ENCODE results near the gene STRN.

- TF ChIP-seq, protein P1, sequence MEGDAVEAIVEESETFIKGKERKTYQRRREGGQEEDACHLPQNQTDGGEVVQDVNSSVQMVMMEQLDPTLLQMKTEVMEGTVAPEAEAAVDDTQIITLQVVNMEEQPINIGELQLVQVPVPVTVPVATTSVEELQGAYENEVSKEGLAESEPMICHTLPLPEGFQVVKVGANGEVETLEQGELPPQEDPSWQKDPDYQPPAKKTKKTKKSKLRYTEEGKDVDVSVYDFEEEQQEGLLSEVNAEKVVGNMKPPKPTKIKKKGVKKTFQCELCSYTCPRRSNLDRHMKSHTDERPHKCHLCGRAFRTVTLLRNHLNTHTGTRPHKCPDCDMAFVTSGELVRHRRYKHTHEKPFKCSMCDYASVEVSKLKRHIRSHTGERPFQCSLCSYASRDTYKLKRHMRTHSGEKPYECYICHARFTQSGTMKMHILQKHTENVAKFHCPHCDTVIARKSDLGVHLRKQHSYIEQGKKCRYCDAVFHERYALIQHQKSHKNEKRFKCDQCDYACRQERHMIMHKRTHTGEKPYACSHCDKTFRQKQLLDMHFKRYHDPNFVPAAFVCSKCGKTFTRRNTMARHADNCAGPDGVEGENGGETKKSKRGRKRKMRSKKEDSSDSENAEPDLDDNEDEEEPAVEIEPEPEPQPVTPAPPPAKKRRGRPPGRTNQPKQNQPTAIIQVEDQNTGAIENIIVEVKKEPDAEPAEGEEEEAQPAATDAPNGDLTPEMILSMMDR (IDR thresholded peaks at IDR 0.05; ENCODE audit: low read depth, low read length) = no peak
- TF ChIP-seq EZH2phosphoT487 (IDR thresholded peaks at IDR 0.05; ENCODE audit: low read depth) = no peak
These were observed 107.6 kb downstream of the STRN start for GRCh38 chr2:36858551-36859365.
